ENCODE results near the gene UQCRC1.

- TF ChIP-seq, protein P1, sequence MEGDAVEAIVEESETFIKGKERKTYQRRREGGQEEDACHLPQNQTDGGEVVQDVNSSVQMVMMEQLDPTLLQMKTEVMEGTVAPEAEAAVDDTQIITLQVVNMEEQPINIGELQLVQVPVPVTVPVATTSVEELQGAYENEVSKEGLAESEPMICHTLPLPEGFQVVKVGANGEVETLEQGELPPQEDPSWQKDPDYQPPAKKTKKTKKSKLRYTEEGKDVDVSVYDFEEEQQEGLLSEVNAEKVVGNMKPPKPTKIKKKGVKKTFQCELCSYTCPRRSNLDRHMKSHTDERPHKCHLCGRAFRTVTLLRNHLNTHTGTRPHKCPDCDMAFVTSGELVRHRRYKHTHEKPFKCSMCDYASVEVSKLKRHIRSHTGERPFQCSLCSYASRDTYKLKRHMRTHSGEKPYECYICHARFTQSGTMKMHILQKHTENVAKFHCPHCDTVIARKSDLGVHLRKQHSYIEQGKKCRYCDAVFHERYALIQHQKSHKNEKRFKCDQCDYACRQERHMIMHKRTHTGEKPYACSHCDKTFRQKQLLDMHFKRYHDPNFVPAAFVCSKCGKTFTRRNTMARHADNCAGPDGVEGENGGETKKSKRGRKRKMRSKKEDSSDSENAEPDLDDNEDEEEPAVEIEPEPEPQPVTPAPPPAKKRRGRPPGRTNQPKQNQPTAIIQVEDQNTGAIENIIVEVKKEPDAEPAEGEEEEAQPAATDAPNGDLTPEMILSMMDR (IDR thresholded peaks at IDR 0.05; ENCODE audit: insufficient read depth, low read length): no peak
- no peak for TF ChIP-seq GABPA (IDR thresholded peaks at IDR 0.05; ENCODE audit: low read depth)
- TF ChIP-seq POLR2AphosphoS5 (IDR thresholded peaks at IDR 0.05; ENCODE audit: low read depth): no peak
- TF ChIP-seq REST (IDR thresholded peaks at IDR 0.05; ENCODE audit: insufficient replicate concordance, low read depth): no peak
- no peak for TF ChIP-seq SPI1 (IDR thresholded peaks at IDR 0.05; ENCODE audit: borderline replicate concordance, low read depth)
These were observed 30.6 kb upstream of the UQCRC1 start for GRCh38 chr3:48639944-48640606.
